HG03097 (cell line): ENCODE results near the gene SLC9C2.
"Not testable (repeated sequence)": the region's sequence is repeated elsewhere in the genome, so short reads cannot be mapped to it uniquely, and the experiment has no call there.

Experiments
- ATAC-seq: cut with Tn5 transposase; IDR thresholded peaks from one replicate; pipeline ENCODE4 v1.9.1; 2021; ENCODE audit not compliant: unreplicated experiment, low FRiP score

SLC9C2 gene, protein sequence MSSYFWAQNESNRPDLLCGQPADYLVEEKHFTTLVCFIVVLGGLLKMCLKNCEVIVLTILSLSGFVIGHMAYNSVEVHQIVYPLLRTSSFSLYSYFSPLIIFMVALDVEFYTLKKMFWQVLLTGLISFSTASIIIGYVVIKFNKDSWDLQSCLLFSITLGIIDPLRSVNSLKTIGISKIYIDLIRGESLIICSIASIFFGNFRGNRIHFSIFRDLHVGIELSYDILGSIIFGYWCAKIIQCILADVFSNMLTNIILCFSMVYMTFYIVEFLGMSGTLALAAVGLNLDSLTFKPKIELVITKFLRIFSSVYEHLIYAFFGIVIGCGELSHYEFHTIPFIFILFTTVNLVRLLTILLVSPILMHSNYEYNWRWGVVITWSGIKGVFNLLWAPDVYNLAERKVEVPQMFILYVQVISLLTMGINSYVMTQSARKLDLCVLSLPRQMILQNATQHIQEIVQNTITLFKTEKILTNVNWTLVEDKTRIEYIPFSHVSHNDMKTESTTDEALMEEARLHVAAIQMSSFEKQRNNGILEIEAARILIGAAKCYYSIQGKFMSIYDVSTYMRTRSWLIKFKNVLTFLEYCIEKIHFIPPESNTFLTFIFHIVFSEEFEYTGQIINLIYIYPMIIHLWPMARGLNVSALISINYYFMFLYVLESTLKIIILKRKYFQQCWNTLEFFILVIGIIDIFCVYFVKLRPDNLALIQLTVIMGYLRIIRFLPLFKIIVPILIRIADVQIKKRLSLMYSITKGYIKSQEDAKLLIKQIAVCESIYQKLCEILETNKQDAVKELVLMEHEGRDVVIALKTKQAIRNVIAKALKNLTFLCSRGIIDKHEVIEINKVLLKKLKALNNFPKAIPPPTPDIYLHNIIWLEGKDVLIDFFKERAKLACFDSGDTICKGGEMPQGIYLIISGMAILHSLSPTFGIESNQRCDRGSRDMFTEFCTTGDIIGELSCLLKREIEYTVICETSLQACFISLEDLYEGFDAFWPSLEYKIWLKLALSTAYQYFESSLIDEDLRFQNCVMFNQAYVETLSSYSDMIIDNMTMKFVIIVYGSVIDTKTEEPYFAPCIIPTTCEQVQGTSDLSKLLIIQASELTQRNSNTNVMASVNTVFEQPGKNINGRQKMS

DNA sequence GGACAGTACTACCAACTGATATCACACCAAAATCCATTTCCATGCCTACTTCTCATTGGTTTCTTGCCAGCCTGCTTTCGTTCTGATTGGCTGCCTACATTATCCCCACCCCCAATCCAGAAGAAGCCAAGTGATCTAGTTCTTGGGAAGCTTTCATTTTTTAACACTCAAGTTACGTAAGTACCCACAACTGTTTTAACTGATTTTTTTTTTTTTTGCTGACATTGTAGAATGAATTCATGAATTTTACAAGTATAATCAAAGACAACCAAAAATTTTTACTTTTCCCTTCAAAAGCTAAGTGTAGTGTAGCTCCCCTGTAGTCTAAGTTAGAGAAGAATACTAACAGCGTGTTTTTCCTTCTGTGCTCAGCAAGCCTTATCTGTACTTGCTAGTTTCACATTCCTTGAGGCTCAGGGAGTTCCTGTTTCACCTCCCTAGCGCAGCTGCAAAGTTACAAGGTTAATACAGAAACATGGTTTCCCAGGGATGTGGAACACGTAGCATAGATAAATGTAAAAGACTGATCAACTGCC lies at the start of gene SLC9C2:
Gene SLC9C2, minus strand, starts transcription at position 17 of the 536 bp plus-strand sequence. CDS start 1,296 bp downstream, outside the sequence.
- no peak for ATAC-seq

DNA sequence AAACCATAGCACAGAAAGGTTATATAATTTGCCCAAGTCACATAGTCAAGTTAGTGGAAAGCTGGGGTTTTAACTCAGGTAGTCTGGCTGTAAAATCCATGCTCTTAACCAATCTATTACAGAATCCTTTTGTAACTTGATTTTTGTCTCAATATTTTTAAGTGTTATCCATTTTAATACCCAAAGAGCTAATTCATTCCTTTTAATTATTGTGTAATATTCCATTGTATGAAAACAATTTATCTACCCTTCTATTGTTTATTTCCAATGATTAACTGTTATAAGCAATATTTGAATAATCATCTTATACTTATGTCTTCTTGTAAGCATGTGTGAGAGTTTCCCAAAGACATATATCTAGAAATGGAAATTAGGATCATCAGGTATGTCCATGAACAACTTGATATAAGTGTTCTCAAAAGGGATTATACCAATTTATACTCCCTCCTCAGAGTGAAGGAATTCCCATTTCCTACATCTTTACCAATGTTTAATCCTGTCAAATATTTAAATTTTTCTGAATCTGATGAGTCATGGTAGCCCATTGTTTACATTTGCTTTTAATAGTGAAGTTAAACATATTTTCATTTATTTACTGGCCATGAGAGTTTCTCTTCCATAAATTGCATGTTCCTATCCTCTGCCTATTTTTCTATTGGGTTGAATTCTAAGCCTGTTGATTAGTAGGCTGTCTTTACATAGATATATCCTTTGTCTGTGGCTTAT lies 46.2 kb upstream of the SLC9C2 start:
- no peak for ATAC-seq

DNA sequence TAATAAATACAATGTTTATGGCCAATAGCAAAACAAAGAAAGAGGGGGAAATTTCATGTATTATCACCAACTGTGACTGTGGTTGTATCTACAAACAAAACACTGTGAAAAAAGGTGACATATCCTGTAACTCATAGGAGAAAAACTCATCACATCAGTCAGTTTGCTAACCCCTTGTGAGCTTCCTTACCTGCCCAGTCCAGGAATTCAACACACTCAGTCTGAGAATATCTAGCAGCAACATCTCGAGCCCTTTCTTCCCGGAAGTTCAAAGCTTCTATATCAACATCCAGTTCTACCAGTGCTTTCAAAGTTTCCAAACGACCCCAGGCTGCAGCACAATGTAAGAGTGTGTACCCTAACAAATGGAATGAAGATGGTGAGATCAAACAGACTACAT lies 43.8 kb upstream of the SLC9C2 start:
- no peak for ATAC-seq

DNA sequence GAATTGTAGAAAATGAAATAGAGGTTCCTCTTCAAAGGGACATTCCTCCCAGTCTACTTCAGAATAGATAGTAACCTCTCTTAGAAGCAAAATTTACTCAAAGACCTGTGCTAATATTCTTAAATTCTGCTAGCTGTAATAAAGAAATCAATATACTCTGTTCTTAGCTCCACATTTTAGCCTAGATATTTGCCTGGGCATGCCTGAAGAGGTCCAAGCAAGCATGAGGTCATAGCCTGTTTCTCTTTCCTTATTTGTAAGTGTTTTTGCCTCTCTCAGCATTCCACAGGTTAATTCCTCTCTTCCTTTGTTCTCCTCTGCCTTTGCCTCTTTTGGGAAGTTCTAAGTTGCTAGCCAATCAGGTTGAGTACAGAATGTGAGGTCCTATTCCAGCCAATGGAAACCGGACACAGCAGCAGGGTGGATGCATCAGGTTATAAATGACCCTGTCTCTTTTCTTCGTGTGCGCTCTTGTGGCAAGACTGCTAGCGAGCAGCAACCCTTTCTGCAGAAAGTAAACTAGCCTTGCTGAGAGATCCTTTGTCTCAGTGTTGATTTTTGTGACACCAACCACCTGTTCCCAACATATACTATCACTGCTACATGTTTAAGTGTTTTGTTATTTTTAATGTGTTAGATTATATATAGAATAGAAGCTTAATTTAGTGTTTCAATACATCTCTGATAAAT lies 39.7 kb upstream of the SLC9C2 start:
- not testable (repeated sequence) for ATAC-seq

DNA sequence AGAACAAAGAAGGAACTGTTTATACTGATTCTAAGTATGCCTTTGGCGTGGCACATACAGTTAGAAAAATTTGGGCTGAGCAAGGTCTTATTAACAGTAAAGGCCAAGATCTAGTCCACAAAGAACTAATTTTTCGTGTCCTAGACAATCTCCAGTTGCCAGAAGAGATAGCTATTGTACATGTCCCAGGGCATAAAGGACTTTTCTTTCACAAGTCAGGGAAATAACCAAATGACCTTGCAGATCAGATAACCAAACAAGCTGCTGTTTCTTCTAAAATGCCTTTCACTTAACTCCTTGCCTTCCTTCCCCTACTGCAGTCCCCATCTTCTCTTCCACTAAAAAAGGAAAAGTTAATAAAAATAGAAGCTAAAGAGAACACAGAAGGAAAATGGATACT lies 36.2 kb upstream of the SLC9C2 start:
- ATAC-seq, result no peak

DNA sequence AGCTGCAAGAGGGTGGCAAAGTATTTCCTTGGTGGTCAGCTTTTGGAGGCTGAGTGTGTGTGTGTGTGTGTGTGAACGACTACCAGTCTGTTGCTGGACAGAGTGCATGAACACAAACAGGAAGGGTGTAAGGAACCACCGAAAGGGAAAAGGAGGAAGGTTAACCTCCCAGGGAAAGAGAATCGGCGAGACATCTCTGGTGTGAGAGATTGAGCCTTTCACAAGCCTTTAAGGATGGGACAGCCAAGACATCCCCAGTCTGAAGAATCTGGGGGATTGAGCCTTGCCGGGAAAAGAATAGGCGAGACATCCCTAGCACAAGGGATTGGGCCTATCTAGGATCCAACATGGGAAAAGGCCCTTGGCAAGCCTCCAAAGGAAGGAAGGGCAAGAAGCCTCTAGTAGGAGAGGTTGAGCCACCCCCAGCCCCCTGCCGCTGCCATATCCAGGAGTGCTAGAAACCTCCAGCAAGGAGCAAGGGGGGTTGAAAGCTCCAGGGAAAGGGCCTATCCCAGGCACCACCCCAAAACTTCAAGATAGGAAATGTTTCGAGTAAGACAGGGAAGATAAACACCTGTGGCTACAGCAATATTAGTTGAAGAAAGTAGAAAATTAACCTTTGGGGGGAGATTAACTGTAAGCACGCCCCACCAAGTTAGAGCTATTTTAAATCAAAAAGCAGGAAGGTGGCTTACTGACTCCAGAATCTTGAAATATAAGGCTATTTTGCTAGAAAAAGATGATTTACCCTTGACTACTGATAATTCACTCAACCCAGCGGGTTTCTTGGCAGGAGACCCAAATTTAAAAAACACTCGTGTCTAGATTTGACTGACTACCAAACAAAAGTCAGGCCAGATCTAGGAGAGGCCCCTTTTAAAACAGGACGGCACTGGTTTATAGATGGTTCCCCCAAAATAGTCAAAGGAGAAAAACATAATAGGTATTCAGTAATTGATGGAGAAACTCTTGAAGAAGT lies 35.5 kb upstream of the SLC9C2 start:
- no peak for ATAC-seq

DNA sequence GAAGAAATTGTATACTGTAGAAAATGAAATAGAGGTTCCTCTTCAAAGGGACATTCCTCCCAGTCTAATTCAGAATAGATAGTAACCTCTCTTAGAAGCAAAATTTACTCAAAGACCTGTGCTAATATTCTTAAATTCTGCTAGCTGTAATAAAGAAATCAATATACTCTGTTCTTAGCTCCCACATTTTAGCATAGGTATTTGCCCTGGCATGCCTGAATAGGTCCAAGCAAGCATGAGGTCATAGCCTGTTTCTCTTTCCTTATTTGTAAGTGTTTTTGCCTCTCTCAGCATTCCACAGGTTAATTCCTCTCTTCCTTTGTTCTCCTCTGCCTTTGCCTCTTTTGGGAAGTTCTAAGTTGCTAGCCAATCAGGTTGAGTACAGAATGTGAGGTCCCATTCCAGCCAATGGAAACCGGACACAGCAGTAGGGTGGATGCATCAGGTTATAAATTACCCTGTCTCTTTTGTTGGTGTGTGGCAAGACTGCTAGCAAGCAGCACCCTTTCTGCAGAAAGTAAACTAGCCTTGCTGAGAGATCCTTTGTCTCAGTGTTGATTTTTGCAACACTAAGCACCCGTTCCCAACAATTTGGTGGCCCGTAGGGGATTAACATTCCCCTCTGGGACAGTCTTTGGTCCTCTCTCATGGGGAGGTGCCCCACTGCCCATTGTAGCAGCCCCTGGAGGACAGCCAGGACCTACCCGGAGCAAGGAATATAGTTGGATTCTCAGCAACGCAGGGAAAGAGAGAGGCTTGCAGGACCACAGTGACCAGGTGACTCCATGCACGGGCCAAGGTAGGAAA lies 34.6 kb upstream of the SLC9C2 start:
- ATAC-seq, result not testable (repeated sequence)

DNA sequence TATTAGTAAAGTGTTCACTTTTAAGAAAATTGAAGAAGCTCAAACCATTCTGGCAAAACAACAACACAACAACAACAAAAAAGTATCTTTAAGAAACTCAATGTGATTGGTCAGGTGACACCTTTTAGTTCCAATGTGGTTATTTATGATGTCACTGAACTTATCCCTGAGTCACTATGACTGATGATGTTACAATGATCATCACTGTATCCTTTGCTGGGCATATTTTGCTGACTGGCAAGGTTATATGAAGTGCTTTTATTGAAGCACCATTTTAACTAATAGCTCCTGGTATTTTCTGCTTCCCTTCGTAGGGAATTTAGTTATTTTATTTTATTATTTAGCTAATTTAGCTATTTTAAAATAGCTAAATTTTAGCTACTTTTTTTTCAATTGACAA lies 32.2 kb upstream of the SLC9C2 start, which contains the start of gene TEX50:
Gene TEX50, plus strand, starts transcription at position 223 of the 400 bp plus-strand sequence. CDS start 184 bp downstream, outside the sequence.
- ATAC-seq, result no peak

DNA sequence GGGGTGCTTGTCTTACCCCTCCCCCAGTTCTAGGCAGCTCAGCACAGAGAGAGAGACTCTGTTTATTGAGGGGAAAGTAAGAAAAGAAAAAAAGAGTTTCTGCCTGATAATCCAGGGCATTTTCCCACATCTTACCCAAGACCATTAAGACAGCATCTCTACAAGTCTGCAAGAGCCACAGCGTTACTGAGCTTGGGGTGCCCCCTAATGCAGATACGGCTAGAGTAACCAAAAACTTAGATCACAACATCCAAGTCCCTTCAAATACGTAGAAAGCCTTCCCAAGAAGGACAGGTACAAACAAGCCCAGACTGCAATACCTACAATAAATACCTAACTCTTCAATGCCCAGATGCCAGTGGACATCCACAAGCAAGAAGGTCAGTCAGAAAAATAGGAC lies 26.0 kb upstream of the SLC9C2 start:
- ATAC-seq, result no peak

DNA sequence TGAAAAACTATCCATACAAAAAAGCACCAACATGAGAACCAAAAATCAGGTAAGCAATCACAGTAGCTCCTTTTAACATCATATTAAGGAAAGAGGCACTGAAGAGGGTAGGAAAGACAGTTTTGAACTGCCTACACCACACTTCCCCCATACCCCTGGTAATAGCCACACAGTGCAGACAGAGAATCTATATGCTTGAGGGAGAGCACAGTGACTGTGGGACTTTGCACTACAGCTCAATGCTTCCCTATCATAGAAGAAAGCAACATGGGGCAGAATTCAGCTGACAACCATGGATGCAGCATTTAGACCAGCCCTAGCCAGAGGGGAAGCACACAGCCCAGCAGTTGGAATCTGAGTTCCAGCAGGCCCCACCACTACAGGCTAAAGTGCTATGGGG lies 24.4 kb upstream of the SLC9C2 start:
- no peak for ATAC-seq

DNA sequence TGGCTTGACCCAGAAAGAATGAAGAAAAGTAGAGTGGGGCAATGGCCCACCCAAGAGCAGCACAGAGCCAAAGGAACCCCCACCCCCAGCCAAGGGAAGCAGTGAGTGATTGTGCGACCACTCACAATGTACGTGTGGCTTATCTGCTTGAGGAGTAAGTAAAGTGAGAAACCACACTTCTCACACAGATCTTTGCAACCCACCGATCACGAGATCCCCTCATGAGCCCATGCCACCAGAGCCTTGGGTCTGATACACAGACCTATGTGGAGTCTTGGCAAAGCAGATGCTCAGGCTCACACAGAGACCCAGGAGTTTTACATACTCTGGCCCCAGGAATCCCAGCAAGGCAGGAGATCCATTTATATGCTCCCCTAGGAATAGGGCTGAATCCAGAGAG lies 14.0 kb upstream of the SLC9C2 start:
- no peak for ATAC-seq

DNA sequence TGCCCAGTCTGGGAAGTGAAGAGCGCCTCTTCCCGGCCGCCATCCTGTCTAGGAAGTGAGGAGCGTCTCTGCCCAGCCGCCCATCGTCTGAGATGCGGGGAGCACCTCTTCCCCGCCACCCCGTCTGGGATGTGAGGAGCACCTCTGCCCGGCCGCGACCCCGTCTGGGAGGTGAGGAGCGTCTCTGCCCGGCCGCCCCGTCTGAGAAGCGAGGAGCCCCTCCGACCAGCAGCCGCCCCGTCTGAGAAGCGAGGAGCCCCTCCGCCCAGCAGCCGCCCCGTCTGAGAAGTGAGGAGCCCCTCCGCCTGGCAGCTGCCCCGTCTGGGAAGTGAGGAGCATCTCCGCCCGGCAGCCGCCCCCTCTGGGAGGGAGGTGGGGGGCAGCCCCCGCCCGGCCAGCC lies 10.2 kb upstream of the SLC9C2 start:
- not testable (repeated sequence) for ATAC-seq

DNA sequence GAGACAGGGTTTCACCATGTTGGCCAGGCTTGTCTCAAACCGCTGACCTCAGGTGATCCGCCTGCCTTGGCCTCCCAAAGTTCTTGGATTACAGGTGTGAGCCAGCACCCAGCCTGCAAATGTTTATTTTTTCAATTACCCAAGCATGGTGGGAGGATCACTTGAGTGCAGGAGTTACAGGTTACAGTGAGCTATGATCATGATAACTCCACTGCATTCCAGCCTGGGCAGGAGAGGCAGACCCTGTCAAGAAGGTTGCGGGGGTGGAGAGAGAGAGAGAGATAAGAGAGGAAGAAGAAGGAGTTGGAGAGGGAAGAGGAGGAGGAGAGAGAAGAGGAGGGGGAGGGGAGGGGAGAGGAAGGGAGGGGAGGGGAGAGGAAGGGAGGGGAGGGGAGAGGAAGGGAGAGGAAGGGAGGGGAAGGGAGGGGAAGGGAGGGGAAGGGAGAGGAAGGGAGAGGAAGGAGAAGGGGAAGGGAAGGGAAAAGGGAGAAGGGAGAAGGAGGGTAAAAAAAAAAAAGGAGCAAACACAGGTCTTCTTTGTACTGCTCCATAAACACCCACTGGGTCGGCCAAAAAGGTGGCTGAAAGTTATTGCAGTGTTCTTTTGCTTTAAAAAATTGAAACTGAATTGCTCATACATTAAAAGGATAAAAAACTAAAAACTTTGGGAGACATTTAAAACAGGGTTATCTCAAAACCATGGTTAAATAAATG lies 5.8 kb upstream of the SLC9C2 start:
- no peak for ATAC-seq

DNA sequence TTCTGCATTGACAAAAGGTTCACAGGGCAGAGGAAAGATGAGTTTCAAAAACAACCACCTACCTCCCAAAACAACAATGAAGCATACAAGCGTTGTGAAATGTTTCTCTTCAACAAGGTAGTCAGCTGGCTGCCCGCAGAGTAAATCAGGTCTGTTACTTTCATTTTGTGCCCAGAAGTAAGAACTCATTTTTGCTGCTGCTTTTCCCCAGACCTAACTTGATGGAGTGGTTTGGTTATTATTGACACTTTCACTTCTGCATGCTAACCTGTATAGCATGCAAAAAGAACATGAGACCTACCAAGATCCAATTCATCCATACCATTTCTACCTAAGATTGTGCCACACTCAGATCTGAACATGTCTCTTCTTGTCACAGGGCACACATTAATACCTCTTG lies 1.3 kb downstream of the SLC9C2 start:
- ATAC-seq, result no peak

DNA sequence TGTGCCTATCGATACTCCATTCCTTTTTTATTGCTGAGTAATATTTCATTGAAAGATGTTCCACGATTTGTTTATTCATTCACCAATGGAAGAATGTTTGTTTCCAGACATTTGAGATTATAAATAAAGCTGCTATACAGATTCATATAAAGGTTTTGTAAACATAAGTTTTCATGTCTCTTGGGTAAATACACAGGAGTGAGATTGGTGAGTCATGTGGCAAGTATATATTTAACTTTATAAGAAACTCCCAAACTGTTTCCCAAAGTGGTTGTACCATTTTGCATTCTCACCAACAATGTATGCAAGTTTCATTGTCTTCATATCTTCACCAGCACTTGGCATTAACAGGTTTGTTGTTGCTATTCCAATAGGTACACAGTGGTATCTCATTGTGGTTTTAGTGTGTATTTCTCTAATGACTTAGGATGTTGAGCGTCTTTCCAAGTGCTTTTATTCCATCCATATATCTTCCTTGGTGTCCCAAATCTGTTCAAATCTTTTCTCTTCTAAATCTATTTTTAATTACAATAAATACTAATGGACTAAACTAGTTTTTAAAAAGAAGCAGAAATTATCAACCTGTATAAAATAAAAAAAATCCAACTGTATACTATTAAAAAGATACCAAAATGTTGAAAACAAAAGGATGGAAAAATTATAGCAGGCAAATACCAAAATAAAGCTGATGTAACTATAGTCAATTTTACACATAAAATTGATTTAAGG lies 6.6 kb downstream of the SLC9C2 start:
- ATAC-seq, result no peak

DNA sequence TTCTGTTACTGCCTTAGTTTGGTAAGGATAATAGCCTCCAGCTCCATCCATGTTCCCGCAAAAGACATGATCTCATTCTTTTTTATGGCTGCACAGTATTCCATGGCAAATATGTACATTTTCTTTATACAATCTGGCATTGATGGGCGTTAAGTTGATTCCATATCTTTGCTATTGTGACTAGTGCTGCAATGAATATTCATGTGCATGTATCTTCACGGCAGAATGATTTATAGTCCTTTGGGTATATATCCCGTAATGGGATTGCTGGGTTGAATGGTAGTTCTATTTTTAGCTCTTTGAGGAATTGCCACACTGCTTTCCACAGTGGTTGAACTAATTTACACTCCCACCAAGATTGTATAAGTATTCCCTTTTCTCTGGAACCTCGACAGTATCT lies 11.7 kb downstream of the SLC9C2 start:
- ATAC-seq, result not testable (repeated sequence)
